H1 (cell line): ENCODE results near the gene DCX. TPM values are rescaled to one million over a fixed set of nuclear protein-coding genes. Genes with fewer than 3 reads are reported as not detected.

Experiments
- CTCF ChIA-PET: fragments of 300-600 bp; sonication (Branson Sonifier 250); formaldehyde crosslinking; loops from one replicate; lab custom pipeline; 2021; ENCODE audit not compliant: partially characterized antibody; lab: Charles Lee
- POLR2A ChIA-PET: fragments of 300-600 bp; sonication (Branson Sonifier 250); formaldehyde crosslinking; loops from one replicate; lab custom pipeline; 2021; ENCODE audit warnings: inconsistent platforms; ENCODE audit not compliant: partially characterized antibody; lab: Charles Lee
- DNase-seq, 2 experiments: peaks; one replicate each; pipeline versions ENCODE4 v3.0.0 to v3.0.0-alpha.2; 2010 to 2022; ENCODE audit warnings: low spot score in 2 of 2, low read depth in 1 of 2, mixed read lengths in 1 of 2
- FAIRE-seq: peaks from 2 replicates; lab custom pipeline; 2011; peaks lifted over from hg19 to GRCh38; lab: Jason Lieb, UNC
- H2AFZ ChIP-seq: 2 replicates; pipeline ENCODE4 v1.8.1; 2012; ENCODE audit warnings: low read length, inconsistent platforms
- H2AK5ac ChIP-seq: 2 replicates; pipeline ENCODE4 v1.6.1; 2013; ENCODE audit warnings: low read depth, low read length
- H2BK120ac ChIP-seq: replicated peaks from 2 replicates; pipeline ENCODE3; 2013; ENCODE audit warnings: low read depth, low read length, inconsistent platforms
- H2BK12ac ChIP-seq: 2 replicates; pipeline ENCODE4 v1.6.1; 2013; ENCODE audit warnings: low read depth, low read length
- H2BK15ac ChIP-seq: 2 replicates; pipeline ENCODE4 v1.6.1; 2013; ENCODE audit warnings: low read length
- H2BK20ac ChIP-seq: 2 replicates; pipeline ENCODE4 v1.6.1; 2013; ENCODE audit warnings: low read length
- H2BK5ac ChIP-seq: 2 replicates; pipeline ENCODE4 v1.6.1; 2013; ENCODE audit warnings: low read depth, low read length
- H3K14ac ChIP-seq: 2 replicates; pipeline ENCODE4 v1.6.1; 2013; ENCODE audit warnings: inconsistent platforms; ENCODE audit not compliant: insufficient read length
- H3K18ac ChIP-seq: 2 replicates; pipeline ENCODE4 v1.6.1; 2013; ENCODE audit warnings: low read length; ENCODE audit errors: extremely low read depth
- H3K23ac ChIP-seq: 2 replicates; pipeline ENCODE4 v1.6.1; 2013; ENCODE audit warnings: inconsistent platforms; ENCODE audit not compliant: insufficient read length
- H3K23me2 ChIP-seq: 2 replicates; pipeline ENCODE4 v1.6.1; 2013; ENCODE audit warnings: low read depth, low read length
- H3K27ac ChIP-seq: 2 replicates; pipeline ENCODE4 v1.6.1; 2011; ENCODE audit warnings: low read depth, low read length, inconsistent platforms
- H3K27me3 ChIP-seq, 4 experiments: replicated peaks in 1 of 4; 1 replicate in 1 of 4; 2 replicates in 3 of 4; pipeline versions ENCODE4 v1.6.1 to v1.8.1; 2011 to 2013; ENCODE audit warnings: low read length in 3 of 4, mild to moderate bottlenecking in 3 of 4, inconsistent platforms in 2 of 4, mixed read lengths in 2 of 4, moderate library complexity in 1 of 4; ENCODE audit not compliant: control insufficient read depth in 3 of 4, insufficient read depth in 3 of 4; ENCODE audit errors: extremely low read depth in 1 of 4
- H3K36me3 ChIP-seq, 4 experiments: 2 replicates each; pipeline versions ENCODE4 v1.6.1 to v1.8.1; 2011 to 2013; ENCODE audit warnings: mild to moderate bottlenecking in 4 of 4, low read length in 3 of 4, moderate library complexity in 2 of 4, control low read depth in 1 of 4, inconsistent platforms in 1 of 4; ENCODE audit not compliant: insufficient read depth in 4 of 4, control insufficient read depth in 2 of 4
- H3K4ac ChIP-seq: replicated peaks from 2 replicates; pipeline ENCODE3; 2013; ENCODE audit warnings: low read length, low read depth, mixed read lengths, inconsistent platforms; ENCODE audit not compliant: insufficient read length
- H3K4me1 ChIP-seq, 4 experiments: replicated peaks in 1 of 4; 1 replicate in 1 of 4; 2 replicates in 3 of 4; pipeline versions ENCODE4 v1.6.1 to v1.8.1; 2011 to 2013; ENCODE audit warnings: low read length in 3 of 4, inconsistent platforms in 2 of 4, mixed read lengths in 1 of 4; ENCODE audit not compliant: insufficient read depth in 4 of 4, control insufficient read depth in 3 of 4
- H3K4me2 ChIP-seq, 2 experiments: 2 replicates each; pipeline versions ENCODE4 v1.6.1 to v1.8.1; 2011 to 2013; ENCODE audit warnings: low read depth in 2 of 2, low read length in 2 of 2, control low read depth in 1 of 2, inconsistent platforms in 1 of 2, mild to moderate bottlenecking in 1 of 2; ENCODE audit not compliant: insufficient read depth in 1 of 2
- H3K4me3 ChIP-seq, 4 experiments: fragments of 200-600, 300-600 bp in 1 of 4; sonication (generic), shearing (Covaris generic), sonication (Bioruptor Twin) in 1 of 4; 2 replicates each; pipeline versions ENCODE4 v1.5.1 to v1.8.1; 2011 to 2016; ENCODE audit warnings: low read length in 4 of 4, low read depth in 3 of 4, control low read depth in 2 of 4, inconsistent platforms in 2 of 4, mild to moderate bottlenecking in 2 of 4, mixed read lengths in 1 of 4, moderate library complexity in 1 of 4; ENCODE audit not compliant: insufficient read depth in 2 of 4; ENCODE audit errors: extremely low read depth in 1 of 4
- H3K56ac ChIP-seq: replicated peaks from 2 replicates; pipeline ENCODE3; 2013; ENCODE audit warnings: low read depth, mild to moderate bottlenecking, mixed read lengths, low read length, inconsistent platforms; ENCODE audit not compliant: insufficient read length
- H3K79me1 ChIP-seq: 2 replicates; pipeline ENCODE4 v1.6.1; 2013; ENCODE audit warnings: low read depth, low read length, control low read depth
- H3K79me2 ChIP-seq, 2 experiments: 2 replicates each; pipeline versions ENCODE4 v1.6.1 to v1.8.1; 2012 to 2013; ENCODE audit warnings: low read length in 2 of 2, mild to moderate bottlenecking in 2 of 2, inconsistent platforms in 1 of 2; ENCODE audit not compliant: insufficient read depth in 2 of 2, control insufficient read depth in 1 of 2
- H3K9ac ChIP-seq, 4 experiments: replicated peaks in 1 of 4; 1 replicate in 1 of 4; 2 replicates in 3 of 4; pipeline versions ENCODE4 v1.6.1 to v1.8.1; 2011 to 2013; ENCODE audit warnings: low read depth in 3 of 4, low read length in 3 of 4, control low read depth in 2 of 4, mild to moderate bottlenecking in 2 of 4, moderate library complexity in 2 of 4, inconsistent platforms in 1 of 4; ENCODE audit errors: extremely low read depth in 1 of 4
- H3K9me3 ChIP-seq, 2 experiments: 2 replicates each; pipeline versions ENCODE4 v1.6.1 to v1.8.1; 2012 to 2013; ENCODE audit warnings: mild to moderate bottlenecking in 2 of 2, moderate library complexity in 2 of 2, control low read depth in 1 of 2, inconsistent platforms in 1 of 2, low read depth in 1 of 2, low read length in 1 of 2, mixed read lengths in 1 of 2; ENCODE audit not compliant: insufficient read depth in 2 of 2
- H4K20me1 ChIP-seq, 2 experiments: replicated peaks in 1 of 2; 2 replicates each; pipeline versions ENCODE3 to v1.8.1; 2011 to 2013; ENCODE audit warnings: inconsistent platforms in 2 of 2, low read length in 2 of 2, mild to moderate bottlenecking in 1 of 2; ENCODE audit not compliant: insufficient read depth in 2 of 2, control insufficient read depth in 1 of 2
- H4K5ac ChIP-seq: 2 replicates; pipeline ENCODE4 v1.6.1; 2013; ENCODE audit warnings: low read length, low read depth, mixed read lengths, inconsistent platforms; ENCODE audit not compliant: insufficient read length
- H4K8ac ChIP-seq: 2 replicates; pipeline ENCODE4 v1.8.0; 2013; ENCODE audit warnings: mild to moderate bottlenecking, moderate library complexity, low read length, inconsistent platforms; ENCODE audit not compliant: insufficient read depth; ENCODE audit errors: extremely low read depth
- H4K91ac ChIP-seq: replicated peaks from 2 replicates; pipeline ENCODE3; 2013; ENCODE audit warnings: low read length, mixed read lengths, inconsistent platforms; ENCODE audit not compliant: insufficient read length
- SAP30 ChIP-seq: fragments of 300-600 bp; sonication (generic); IDR thresholded peaks from 2 replicates; pipeline ENCODE4 v1.7.1; 2012; ENCODE audit warnings: low read length, moderate library complexity, mild to moderate bottlenecking, inconsistent platforms; ENCODE audit not compliant: insufficient read depth, insufficient replicate concordance
- WGBS, 2 experiments: shearing (Covaris generic) in 1 of 2; methylation state at CpG; one replicate each; pipeline versions ENCODE4 v1.1.6 to v1.1.7; 2013 to 2015; ENCODE audit warnings: low lambda C conversion rate in 2 of 2, mixed read lengths in 2 of 2, inconsistent platforms in 1 of 2, low coverage in 1 of 2, missing lambda C conversion rate in 1 of 2; ENCODE audit not compliant: insufficient replicate concordance in 2 of 2, insufficient coverage in 1 of 2, insufficient read length in 1 of 2; ENCODE audit errors: extremely low coverage in 1 of 2, missing lambda C conversion rate in 1 of 2; 5-methylcytosine and 5-hydroxymethylcytosine counted together
- polyA plus RNA-seq, 7 experiments: library from polyadenylated mRNA; depleted of rRNA in 3 of 7; stranded (reverse) in 5 of 7; unstranded in 2 of 7; fragments of >200 nt in 5 of 7; fragments of 200-250 nt in 2 of 7; gene quantifications; 1 replicate in 5 of 7; 2 replicates in 1 of 7; 4 replicates in 1 of 7; pipeline versions ENCODE4 v1.2.1 to v1.2.3, GENCODE V29; 2011 to 2013; ENCODE audit warnings: missing spikeins in 2 of 7, mixed read lengths in 2 of 7
- total RNA-seq: library from RNA; stranded (reverse); fragmentation: NEBNext Ultra II Directional; extraction: Animal tissue kit (Norgen Biotek cat#: 25700); gene quantifications from 2 replicates; pipeline ENCODE4 v1.2.1, GENCODE V29; 2021

The DCX gene
- total and polyA plus RNA-seq, 2 of the 8 experiments (the other 6 are each of a cell fraction or from before 2014, with no cell fraction given): 1.3 to 3.3 TPM

GRCh38 chrX:111349101-111349500 lies 62.9 kb downstream of the DCX start:
- H3K23ac ChIP-seq: no peak overlapping the region
- CTCF ChIA-PET: interaction anchor here (0.8 to 0.9 kb wide), 2 partner anchors 17 to 213 kb away, joined by 4 to 5 read pairs; no protein-coding TSS in a partner anchor
- H2BK20ac ChIP-seq: no peak overlapping the region
- WGBS, 2 experiments: 91% methylated on average over 3 of the region's 3 CpGs; no CpG with 5 or more reads in 1 of the 2 experiments
- no peak overlapping the region for H3K27ac ChIP-seq
- H3K4me3 ChIP-seq: no peak overlapping the region
- H2BK120ac ChIP-seq: no peak overlapping the region
- no peak overlapping the region for H3K9ac ChIP-seq
- FAIRE-seq: no peak
- H4K5ac ChIP-seq: no peak overlapping the region
- no peaks in the 10 kb centered on the region for H3K79me2 ChIP-seq
- no peaks in the 10 kb centered on the region for H3K36me3 ChIP-seq
- no peak for DNase-seq
- no peak overlapping the region for H2AFZ ChIP-seq
- H3K79me1 ChIP-seq: no peaks in the 10 kb centered on the region
- H3K4me2 ChIP-seq: no peak overlapping the region
- no peaks in the 10 kb centered on the region for H3K27me3 ChIP-seq
- H2BK12ac ChIP-seq: no peak overlapping the region
- POLR2A ChIA-PET: no interaction called here
- no peak overlapping the region for H3K56ac ChIP-seq
- H3K14ac ChIP-seq: no peak overlapping the region
- no peak overlapping the region for H3K4ac ChIP-seq
- no peak for TF ChIP-seq SAP30
- H4K20me1 ChIP-seq: no peaks in the 10 kb centered on the region
- no peak overlapping the region for H3K18ac ChIP-seq
- H3K9me3 ChIP-seq: no peaks in the 10 kb centered on the region
- H2BK15ac ChIP-seq: no peak overlapping the region
- H2BK5ac ChIP-seq: no peak overlapping the region
- no peaks in the 10 kb centered on the region for H3K4me1 ChIP-seq
- no peak overlapping the region for H4K8ac ChIP-seq
- no peak overlapping the region for H4K91ac ChIP-seq
- H2AK5ac ChIP-seq: no peak overlapping the region
- H3K23me2 ChIP-seq: no peaks in the 10 kb centered on the region
